Measurements from ENCODE around the gene TRIM31.

Gene TRIM31

GRCh38 chr6:30113003-30113759 is at the start of gene TRIM31:
Gene TRIM31 (minus strand): TSS chr6:30113090. CDS start chr6:30112805, 285 bp downstream.
- no peak for DNase-seq (ENCODE audit: low read depth in 1 of 2, low spot score in 1 of 2)
- TF ChIP-seq JUND (IDR thresholded peaks at IDR 0.05; ENCODE audit: low read depth) = no peak
- in situ Hi-C loops (cut with HindIII; ENCODE audit: low pct_unique_long_range_greater_than_20kb, low sequenced_read_pairs) = no loop called here

- DNase-seq (ENCODE audit: low read depth in 1 of 2, low spot score in 1 of 2) = no peak
- in situ Hi-C loops (cut with HindIII; ENCODE audit: low pct_unique_long_range_greater_than_20kb, low sequenced_read_pairs) = no loop called here
- no peak for TF ChIP-seq JUND (IDR thresholded peaks at IDR 0.05; ENCODE audit: low read depth)
These were observed 49.6 kb upstream of the TRIM31 start for GRCh38 chr6:30162265-30163089.

GRCh38 chr6:30160785-30161531 is 48.1 kb upstream of the TRIM31 start, which contains the start of gene TRIM10:
Gene TRIM10 (minus strand): TSS chr6:30161211. CDS start chr6:30160858, 353 bp downstream.
- in situ Hi-C loops (cut with HindIII; ENCODE audit: low pct_unique_long_range_greater_than_20kb, low sequenced_read_pairs) = no loop called here
- no peak for DNase-seq (ENCODE audit: low read depth in 1 of 2, low spot score in 1 of 2)
- TF ChIP-seq JUND (IDR thresholded peaks at IDR 0.05; ENCODE audit: low read depth) = no peak

- DNase-seq (ENCODE audit: low read depth in 1 of 2, low spot score in 1 of 2) = no peak
- in situ Hi-C loops (cut with HindIII; ENCODE audit: low pct_unique_long_range_greater_than_20kb, low sequenced_read_pairs) = no loop called here
- no peak for TF ChIP-seq JUND (IDR thresholded peaks at IDR 0.05; ENCODE audit: low read depth)
These were observed 47.3 kb upstream of the TRIM31 start for GRCh38 chr6:30160008-30160784.

GRCh38 chr6:30158475-30159040 is 45.7 kb upstream of the TRIM31 start:
- no peak for DNase-seq (ENCODE audit: low read depth in 1 of 2, low spot score in 1 of 2)
- no peak for TF ChIP-seq JUND (IDR thresholded peaks at IDR 0.05; ENCODE audit: low read depth)
- in situ Hi-C loops (cut with HindIII; ENCODE audit: low pct_unique_long_range_greater_than_20kb, low sequenced_read_pairs) = no loop called here

- in situ Hi-C loops (cut with HindIII; ENCODE audit: low pct_unique_long_range_greater_than_20kb, low sequenced_read_pairs) = no loop called here
- no peak for DNase-seq (ENCODE audit: low read depth in 1 of 2, low spot score in 1 of 2)
- no peak for TF ChIP-seq JUND (IDR thresholded peaks at IDR 0.05; ENCODE audit: low read depth)
These were observed 45.1 kb upstream of the TRIM31 start for GRCh38 chr6:30157999-30158398.

GRCh38 chr6:30157581-30157980 is 44.7 kb upstream of the TRIM31 start:
- in situ Hi-C loops (cut with HindIII; ENCODE audit: low pct_unique_long_range_greater_than_20kb, low sequenced_read_pairs) = no loop called here
- DNase-seq (ENCODE audit: low read depth in 1 of 2, low spot score in 1 of 2) = no peak
- no peak for TF ChIP-seq JUND (IDR thresholded peaks at IDR 0.05; ENCODE audit: low read depth)

- no peak for DNase-seq (ENCODE audit: low read depth in 1 of 2, low spot score in 1 of 2)
- TF ChIP-seq JUND (IDR thresholded peaks at IDR 0.05; ENCODE audit: low read depth) = no peak
- in situ Hi-C loops (cut with HindIII; ENCODE audit: low pct_unique_long_range_greater_than_20kb, low sequenced_read_pairs) = no loop called here
These were observed 43.9 kb upstream of the TRIM31 start for GRCh38 chr6:30156774-30157173.

GRCh38 chr6:30156262-30156599 is 43.3 kb upstream of the TRIM31 start:
- DNase-seq (ENCODE audit: low read depth in 1 of 2, low spot score in 1 of 2) = no peak
- no peak for TF ChIP-seq JUND (IDR thresholded peaks at IDR 0.05; ENCODE audit: low read depth)
- in situ Hi-C loops (cut with HindIII; ENCODE audit: low pct_unique_long_range_greater_than_20kb, low sequenced_read_pairs) = no loop called here

GRCh38 chr6:30155520-30156261 is 42.8 kb upstream of the TRIM31 start:
- in situ Hi-C loops (cut with HindIII; ENCODE audit: low pct_unique_long_range_greater_than_20kb, low sequenced_read_pairs) = no loop called here
- DNase-seq (ENCODE audit: low read depth in 1 of 2, low spot score in 1 of 2) = no peak
- TF ChIP-seq JUND (IDR thresholded peaks at IDR 0.05; ENCODE audit: low read depth) = no peak

Measured in T47D (cell line).